GM19397 (cell line): ENCODE measurements around the gene CCDC92B.

Source experiments
- ATAC-seq: cut with Tn5 transposase; IDR thresholded peaks from one replicate; pipeline ENCODE4 v1.9.1; 2021; ENCODE audit warnings: mild to moderate bottlenecking, moderate library complexity; ENCODE audit not compliant: unreplicated experiment

CCDC92B gene

GRCh38 chr17:2723505-2723996 is 25.9 kb downstream of the CCDC92B start:
- no peak for ATAC-seq

GRCh38 chr17:2722611-2723010 is 26.8 kb downstream of the CCDC92B start:
- no peak for ATAC-seq

GRCh38 chr17:2721603-2722002 is 27.8 kb downstream of the CCDC92B start:
- no peak for ATAC-seq

GRCh38 chr17:2719861-2720260 is 29.6 kb downstream of the CCDC92B start:
- ATAC-seq = no peak

- ATAC-seq = no peak
These were observed 31.1 kb downstream of the CCDC92B start for GRCh38 chr17:2718150-2718938.

- ATAC-seq = no peak
These were observed 32.8 kb downstream of the CCDC92B start for GRCh38 chr17:2716649-2717048.

GRCh38 chr17:2713881-2714280 is 35.6 kb downstream of the CCDC92B start:
- no peak for ATAC-seq

- ATAC-seq = no peak
These were observed 37.0 kb downstream of the CCDC92B start for GRCh38 chr17:2712300-2713043.

GRCh38 chr17:2711608-2712299 is 37.7 kb downstream of the CCDC92B start, which contains the start of gene CLUH:
Gene CLUH, minus strand, starts transcription at chr17:2711764. Its CDS starts 103 bp downstream, at chr17:2711661.
- peak; percentile 76 for ATAC-seq

- ATAC-seq = peak; percentile 28
These were observed 38.4 kb downstream of the CCDC92B start for GRCh38 chr17:2710803-2711607.

- no peak for ATAC-seq
These were observed 39.2 kb downstream of the CCDC92B start for GRCh38 chr17:2710071-2710802.

GRCh38 chr17:2709183-2709661 is 40.2 kb downstream of the CCDC92B start:
- ATAC-seq = no peak

- no peak for ATAC-seq
These were observed 40.8 kb downstream of the CCDC92B start for GRCh38 chr17:2708585-2709182.

GRCh38 chr17:2707721-2708584 is 41.5 kb downstream of the CCDC92B start:
- no peak for ATAC-seq

- no peak for ATAC-seq
These were observed 42.4 kb downstream of the CCDC92B start for GRCh38 chr17:2706911-2707510.

- ATAC-seq = no peak
These were observed 43.3 kb downstream of the CCDC92B start for GRCh38 chr17:2705888-2706795.

- ATAC-seq = no peak
These were observed 44.2 kb downstream of the CCDC92B start for GRCh38 chr17:2705263-2705662.
